OCI-LY7 (cell line): ENCODE results near the gene MAP3K2. TPM values are rescaled to one million over a fixed set of nuclear protein-coding genes. Genes with fewer than 3 reads are reported as not detected.
A peak's percentile ranks its signal among the peaks of the same experiment; 100 is the strongest.

Experiments
- BruUV-seq: library from RNA; stranded (reverse); fragments of 400-500 nt; replicated peaks from 2 replicates; lab custom pipeline; 2021; lab: Mats Ljungman, UMichigan
- CTCF ChIA-PET: fragments of 300-600 bp; sonication (Branson Sonifier 250); formaldehyde crosslinking; loops from one replicate; lab custom pipeline; 2022; ENCODE audit warnings: antibody characterized with exemption; ENCODE audit not compliant: unreplicated experiment; lab: Charles Lee
- POLR2A ChIA-PET: fragments of 300-600 bp; sonication (Branson Sonifier 250); formaldehyde crosslinking; loops from one replicate; lab custom pipeline; 2022; ENCODE audit warnings: antibody characterized with exemption; lab: Charles Lee
- DNase-seq: peaks from one replicate; pipeline ENCODE4 v3.0.0-alpha.2; 2015; ENCODE audit warnings: low spot score
- H2AFZ ChIP-seq: fragments of 200-600 bp; sonication (generic), shearing (Covaris generic); 2 replicates; pipeline ENCODE4 v1.6.1; 2014; ENCODE audit warnings: mild to moderate bottlenecking, antibody characterized with exemption, low read length, moderate library complexity
- H3K27ac ChIP-seq: fragments of 200-600 bp; sonication (generic); 2 replicates; pipeline ENCODE4 v1.5.1; 2014; ENCODE audit warnings: mixed run types, low read depth, mild to moderate bottlenecking, moderate library complexity, low read length, inconsistent platforms; ENCODE audit not compliant: poor library complexity, severe bottlenecking
- H3K36me3 ChIP-seq: fragments of 200-600 bp; sonication (generic); 2 replicates; pipeline ENCODE4 v1.6.1; 2014; ENCODE audit warnings: mild to moderate bottlenecking, antibody characterized with exemption, low read length, moderate library complexity, mixed read lengths; ENCODE audit not compliant: insufficient read depth
- H3K4me1 ChIP-seq: fragments of 200-600 bp; sonication (generic); 2 replicates; pipeline ENCODE4 v1.5.1; 2014; ENCODE audit warnings: mild to moderate bottlenecking, low read length; ENCODE audit not compliant: insufficient read depth, poor library complexity, severe bottlenecking
- H3K4me2 ChIP-seq: fragments of 200-600 bp; sonication (generic); 2 replicates; pipeline ENCODE4 v1.6.1; 2014; ENCODE audit warnings: mild to moderate bottlenecking, low read length
- H3K4me3 ChIP-seq: fragments of 200-600 bp; sonication (generic); 2 replicates; pipeline ENCODE4 v1.5.1; 2014; ENCODE audit warnings: mild to moderate bottlenecking, low read depth, low read length; ENCODE audit not compliant: poor library complexity, severe bottlenecking
- H3K79me2 ChIP-seq: fragments of 200-600 bp; sonication (generic); 2 replicates; pipeline ENCODE4 v1.6.1; 2016; ENCODE audit warnings: low read depth, mild to moderate bottlenecking, low read length, moderate library complexity, mixed read lengths; ENCODE audit not compliant: insufficient read depth
- H3K9me2 ChIP-seq: fragments of 200-600 bp; sonication (generic); 2 replicates; pipeline ENCODE4 v1.6.1; 2016; ENCODE audit warnings: mild to moderate bottlenecking, low read length, mixed read lengths; ENCODE audit not compliant: insufficient read depth
- H3K9me3 ChIP-seq: fragments of 200-600 bp; sonication (generic); 2 replicates; pipeline ENCODE4 v1.6.1; 2014; ENCODE audit warnings: mild to moderate bottlenecking, mixed run types, low read length, mixed read lengths
- H4K20me1 ChIP-seq: fragments of 200-600 bp; sonication (generic); 2 replicates; pipeline ENCODE4 v1.6.1; 2014; ENCODE audit warnings: mild to moderate bottlenecking, antibody characterized with exemption, low read length, moderate library complexity, mixed read lengths; ENCODE audit not compliant: insufficient read depth
- EZH2phosphoT487 ChIP-seq: fragments of 200-600 bp; sonication (generic); IDR thresholded peaks from 2 replicates; pipeline ENCODE4 v1.6.1; 2018; ENCODE audit warnings: low read depth, borderline replicate concordance, mild to moderate bottlenecking, mixed run types, antibody characterized with exemption, low read length, moderate library complexity, mixed read lengths
- intact Hi-C: fragments of 100-400 bp; cut with micrococcal nuclease; formaldehyde crosslinking; loops from one replicate; pipeline ENCODE4 v1.10.0; 2022; ENCODE audit not compliant: unreplicated experiment
- total RNA-seq, 2 experiments: library from RNA; depleted of rRNA in 1 of 2; stranded (reverse); fragments of >200 nt in 1 of 2; shearing (Covaris generic) in 1 of 2; gene quantifications; 2 replicates each; pipeline ENCODE4 v1.2.3, GENCODE V29; 2014 to 2022
- TF ChIP-seq, protein P1 (sequence below): fragments of 200-600 bp; sonication (generic); conservative IDR thresholded peaks from 2 replicates; pipeline ENCODE4 v1.5.1; 2014; ENCODE audit warnings: mild to moderate bottlenecking, antibody characterized with exemption, low read length, moderate library complexity, mixed read lengths

MAP3K2 gene
- total RNA-seq, 2 experiments from 2014 or later: 33.2 to 52.5 TPM

DNA sequence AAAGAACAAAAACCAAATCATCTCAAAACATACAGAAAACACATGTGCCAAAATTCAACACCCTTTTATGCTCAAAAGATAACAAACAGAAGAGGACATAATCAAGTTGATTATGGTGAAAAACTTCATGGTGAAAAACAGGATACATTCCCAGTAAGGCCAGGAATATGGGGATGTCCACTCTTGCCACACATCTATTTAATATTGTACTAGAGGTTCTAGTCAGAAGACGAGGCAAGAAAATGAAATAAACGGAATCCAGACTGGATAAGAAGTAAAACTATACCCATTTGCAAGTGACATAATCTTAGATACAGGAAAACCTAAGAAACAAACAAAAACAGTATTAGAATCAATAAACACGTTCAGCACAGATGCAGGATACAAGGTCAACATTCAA, 40.8 kb downstream of the MAP3K2 start:
- Histone ChIP-seq H3K9me2 (no peaks in the 10 kb centered on the region), H3K4me3 (no peak overlapping the region), H3K27ac (no peak overlapping the region), H4K20me1 (0 out of 2 replicates have a peak, but pooled peaks cover 22% of the 10 kb centered on the region), H3K79me2 (peaks cover 94% of the 10 kb centered on the region), H3K36me3 (peaks cover 1% of the 10 kb centered on the region), H3K9me3 (no peaks in the 10 kb centered on the region), H3K4me1 (peaks cover 59% of the 10 kb centered on the region), H2AFZ (no peak overlapping the region), H3K4me2 (no peak overlapping the region)
- ChIA-PET CTCF (no interaction called here), POLR2A (no interaction called here)
- no TSS peak for BruUV-seq
- DNase-seq: no peak
- intact Hi-C loops: no loop called here
- no peak for TF ChIP-seq EZH2phosphoT487

DNA sequence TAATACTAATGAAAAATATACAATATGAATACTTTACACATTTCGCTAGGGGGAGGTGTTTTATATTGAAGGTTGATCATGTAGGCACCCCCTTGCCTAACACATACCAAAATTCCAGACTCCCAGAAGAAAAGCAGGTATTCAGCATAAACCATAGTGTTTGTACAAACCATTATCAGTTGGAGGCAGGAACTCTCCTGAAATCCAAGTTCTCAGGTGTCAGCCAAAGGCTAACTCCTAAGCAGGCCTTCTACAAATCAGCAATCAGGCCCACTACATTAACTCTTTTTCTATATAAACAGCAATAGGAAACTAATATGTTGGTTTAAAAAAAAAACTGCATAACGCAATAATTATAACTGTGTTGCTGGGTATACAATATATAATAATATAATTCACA, 44.5 kb downstream of the MAP3K2 start:
- Histone ChIP-seq H3K4me3 (no peak overlapping the region), H4K20me1 (peaks cover 22% of the 10 kb centered on the region; the same call in 1 of the 2 replicates), H3K4me1 (peaks cover 42% of the 10 kb centered on the region), H3K27ac (no peak overlapping the region), H3K79me2 (peaks cover 59% of the 10 kb centered on the region), H2AFZ (no peak overlapping the region), H3K36me3 (peaks cover 21% of the 10 kb centered on the region; the same call in 1 of the 2 replicates), H3K9me3 (no peaks in the 10 kb centered on the region), H3K9me2 (no peaks in the 10 kb centered on the region), H3K4me2 (no peak overlapping the region)
- intact Hi-C loops: no loop called here
- no TSS peak for BruUV-seq
- TF ChIP-seq, protein P1, sequence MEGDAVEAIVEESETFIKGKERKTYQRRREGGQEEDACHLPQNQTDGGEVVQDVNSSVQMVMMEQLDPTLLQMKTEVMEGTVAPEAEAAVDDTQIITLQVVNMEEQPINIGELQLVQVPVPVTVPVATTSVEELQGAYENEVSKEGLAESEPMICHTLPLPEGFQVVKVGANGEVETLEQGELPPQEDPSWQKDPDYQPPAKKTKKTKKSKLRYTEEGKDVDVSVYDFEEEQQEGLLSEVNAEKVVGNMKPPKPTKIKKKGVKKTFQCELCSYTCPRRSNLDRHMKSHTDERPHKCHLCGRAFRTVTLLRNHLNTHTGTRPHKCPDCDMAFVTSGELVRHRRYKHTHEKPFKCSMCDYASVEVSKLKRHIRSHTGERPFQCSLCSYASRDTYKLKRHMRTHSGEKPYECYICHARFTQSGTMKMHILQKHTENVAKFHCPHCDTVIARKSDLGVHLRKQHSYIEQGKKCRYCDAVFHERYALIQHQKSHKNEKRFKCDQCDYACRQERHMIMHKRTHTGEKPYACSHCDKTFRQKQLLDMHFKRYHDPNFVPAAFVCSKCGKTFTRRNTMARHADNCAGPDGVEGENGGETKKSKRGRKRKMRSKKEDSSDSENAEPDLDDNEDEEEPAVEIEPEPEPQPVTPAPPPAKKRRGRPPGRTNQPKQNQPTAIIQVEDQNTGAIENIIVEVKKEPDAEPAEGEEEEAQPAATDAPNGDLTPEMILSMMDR: peak; percentile 69
- no peak for TF ChIP-seq EZH2phosphoT487
- ChIA-PET CTCF (no interaction called here), POLR2A (no interaction called here)
- DNase-seq: no peak

DNA sequence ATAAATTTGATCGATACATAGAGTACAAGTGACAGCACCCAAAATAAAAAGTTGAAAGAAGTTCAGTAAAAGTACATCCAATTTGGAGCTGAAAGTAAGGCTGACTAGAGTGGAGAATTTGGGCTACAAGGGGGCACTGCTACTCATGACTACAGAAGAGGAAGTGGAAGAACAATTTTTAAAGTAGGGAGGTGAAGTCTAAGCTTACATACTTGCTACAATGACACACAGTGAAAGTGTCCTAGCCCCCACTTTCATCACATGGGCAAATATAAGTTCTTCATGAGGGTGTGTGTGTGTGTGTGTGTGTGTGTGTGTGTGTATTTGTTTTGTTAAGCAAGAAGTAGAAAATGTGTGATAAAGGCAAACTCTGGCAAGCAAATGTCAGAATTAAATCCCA, 45.7 kb downstream of the MAP3K2 start:
- intact Hi-C loops: no loop called here
- Histone ChIP-seq H4K20me1 (peaks cover 14% of the 10 kb centered on the region; the same call in 1 of the 2 replicates), H3K79me2 (peaks cover 48% of the 10 kb centered on the region), H3K4me1 (peaks cover 32% of the 10 kb centered on the region), H3K36me3 (peaks cover 33% of the 10 kb centered on the region), H2AFZ (no peak overlapping the region), H3K27ac (no peak overlapping the region), H3K9me2 (no peaks in the 10 kb centered on the region), H3K9me3 (no peaks in the 10 kb centered on the region), H3K4me2 (no peak overlapping the region), H3K4me3 (no peak overlapping the region)
- ChIA-PET POLR2A (interaction anchor here (0.7 to 1.9 kb wide), 3 partner anchors 29 to 49 kb away, joined by 3 to 6 read pairs (median 3); no protein-coding TSS in a partner anchor), CTCF (no interaction called here)
- no peak for TF ChIP-seq EZH2phosphoT487
- TF ChIP-seq, protein P1: 0 out of 2 replicates have a peak, but pooled peaks have one; percentile 17
- peak; percentile 22 for DNase-seq
- BruUV-seq: no TSS peak
